Trophoblast cell (in vitro differentiated cells and primary cell): Measurements from ENCODE around the gene MTFMT.

ENCODE experiments used
- DNase-seq, 2 donors: peaks; one replicate each; pipeline ENCODE4 v3.0.0-alpha.2; 2016
- H2AFZ ChIP-seq: 2 replicates; pipeline ENCODE4 v1.6.1; 2013; ENCODE audit warnings: low read length, moderate library complexity, mild to moderate bottlenecking; ENCODE audit not compliant: insufficient read depth, poor library complexity
- H2AK5ac ChIP-seq: 2 replicates; pipeline ENCODE4 v1.6.1; 2013; ENCODE audit warnings: mild to moderate bottlenecking, low read length
- H2BK120ac ChIP-seq: 2 replicates; pipeline ENCODE4 v1.6.1; 2013; ENCODE audit warnings: low read length, mild to moderate bottlenecking, moderate library complexity; ENCODE audit not compliant: insufficient read depth, poor library complexity
- H2BK12ac ChIP-seq: 2 replicates; pipeline ENCODE4 v1.6.1; 2013; ENCODE audit warnings: mild to moderate bottlenecking, low read length, moderate library complexity
- H2BK5ac ChIP-seq: 2 replicates; pipeline ENCODE4 v1.6.1; 2013; ENCODE audit warnings: low read length, low read depth, moderate library complexity, mild to moderate bottlenecking; ENCODE audit not compliant: poor library complexity
- H3K14ac ChIP-seq: 2 replicates; pipeline ENCODE4 v1.6.1; 2013; ENCODE audit warnings: mild to moderate bottlenecking, low read length
- H3K18ac ChIP-seq: 2 replicates; pipeline ENCODE4 v1.6.1; 2013; ENCODE audit warnings: mild to moderate bottlenecking, low read length
- H3K23ac ChIP-seq: 2 replicates; pipeline ENCODE4 v1.6.1; 2013; ENCODE audit warnings: low read length
- H3K27ac ChIP-seq: 2 replicates; pipeline ENCODE4 v1.5.1; 2013; ENCODE audit warnings: low read depth, mild to moderate bottlenecking, inconsistent platforms, low read length, moderate library complexity
- H3K27me3 ChIP-seq: 2 replicates; pipeline ENCODE4 v1.6.1; 2013; ENCODE audit warnings: inconsistent platforms, mild to moderate bottlenecking, low read length, moderate library complexity; ENCODE audit not compliant: insufficient read depth
- H3K36me3 ChIP-seq, 2 experiments: 1 replicate in 1 of 2; 2 replicates in 1 of 2; pipeline ENCODE4 v1.6.1; 2013; ENCODE audit warnings: low read length in 2 of 2, mild to moderate bottlenecking in 2 of 2, moderate library complexity in 1 of 2; ENCODE audit not compliant: insufficient read depth in 2 of 2, control insufficient read depth in 1 of 2
- H3K4ac ChIP-seq: 2 replicates; pipeline ENCODE4 v1.6.1; 2013; ENCODE audit warnings: low read depth, mild to moderate bottlenecking, low read length, moderate library complexity
- H3K4me1 ChIP-seq, 2 experiments: 1 replicate in 1 of 2; 2 replicates in 1 of 2; pipeline ENCODE4 v1.6.1; 2013; ENCODE audit warnings: low read length in 2 of 2, mild to moderate bottlenecking in 2 of 2, moderate library complexity in 1 of 2; ENCODE audit not compliant: insufficient read depth in 2 of 2, control insufficient read depth in 1 of 2
- H3K4me2 ChIP-seq: 2 replicates; pipeline ENCODE4 v1.6.1; 2013; ENCODE audit warnings: inconsistent platforms, mild to moderate bottlenecking, low read length, moderate library complexity
- H3K4me3 ChIP-seq: 2 replicates; pipeline ENCODE4 v1.5.1; 2013; ENCODE audit warnings: mild to moderate bottlenecking, low read depth, low read length, inconsistent platforms
- H3K79me1 ChIP-seq: one replicate; pipeline ENCODE4 v1.6.1; 2013; ENCODE audit warnings: low read length
- H3K79me2 ChIP-seq: 2 replicates; pipeline ENCODE4 v1.6.1; 2013; ENCODE audit warnings: low read length, mild to moderate bottlenecking; ENCODE audit not compliant: control insufficient read depth, insufficient read depth, poor library complexity
- H3K9ac ChIP-seq: 2 replicates; pipeline ENCODE4 v1.6.1; 2013; ENCODE audit warnings: mild to moderate bottlenecking, low read length
- H3K9me3 ChIP-seq: 2 replicates; pipeline ENCODE4 v1.6.1; 2013; ENCODE audit warnings: low read depth, mild to moderate bottlenecking, control low read depth, inconsistent platforms, low read length; ENCODE audit not compliant: insufficient read depth
- H4K12ac ChIP-seq: 2 replicates; pipeline ENCODE4 v1.6.1; 2013; ENCODE audit warnings: low read depth, mild to moderate bottlenecking, low read length, moderate library complexity
- H4K8ac ChIP-seq: 2 replicates; pipeline ENCODE4 v1.6.1; 2013; ENCODE audit warnings: low read depth, mild to moderate bottlenecking, low read length, moderate library complexity
- H4K91ac ChIP-seq: one replicate; pipeline ENCODE4 v1.6.1; 2013; ENCODE audit warnings: low read depth, mild to moderate bottlenecking, low read length, moderate library complexity
- WGBS: extraction: QIAGEN DNeasy Blood & Tissue Kit; methylation state at CpG from one replicate; pipeline ENCODE4 v1.1.7; 2013; ENCODE audit warnings: missing lambda C conversion rate; ENCODE audit not compliant: insufficient read length, insufficient coverage; ENCODE audit errors: extremely low coverage; 5-methylcytosine and 5-hydroxymethylcytosine counted together

The MTFMT gene

DNA sequence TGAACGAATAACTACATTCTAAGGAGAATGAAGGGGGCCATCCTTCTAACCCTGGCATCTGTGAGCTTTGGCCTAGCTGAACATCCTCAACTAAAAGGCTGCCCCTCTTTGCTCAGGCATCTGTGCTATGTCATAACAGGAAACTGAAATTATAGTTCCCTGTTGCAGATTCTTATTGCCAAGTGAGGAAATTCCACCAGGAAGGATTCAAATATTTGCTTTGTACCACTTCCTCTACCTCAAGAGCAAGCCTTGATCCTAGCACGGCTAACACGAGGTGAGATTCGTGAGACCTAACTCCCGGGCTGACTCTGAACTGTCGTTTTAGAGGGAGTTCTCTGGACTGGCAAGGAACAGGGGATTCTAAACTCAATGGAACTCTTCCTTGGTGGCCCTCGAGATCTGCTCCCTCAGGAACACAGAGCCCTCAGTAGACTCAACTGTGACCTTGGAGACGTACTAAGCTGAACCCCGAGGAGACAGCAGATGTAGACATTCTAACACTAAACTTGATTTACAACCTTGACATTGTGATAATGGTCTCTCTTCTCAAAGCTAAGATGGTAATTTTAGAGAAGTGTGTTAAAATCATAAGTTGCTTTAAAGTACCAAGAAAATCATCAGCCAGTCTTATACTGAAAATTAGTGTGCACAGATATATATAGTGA lies 43.9 kb downstream of the MTFMT start:
- Histone ChIP-seq H3K9me3 (no peaks in the 10 kb centered on the region), H4K8ac (no peak overlapping the region), H3K4me2 (no peak overlapping the region), H3K9ac (no peak overlapping the region), H3K36me3 (peaks cover 6 to 10% of the 10 kb centered on the region in 2 experiments), H3K14ac (no peak overlapping the region), H2AK5ac (no peak overlapping the region), H2BK12ac (no peak overlapping the region), H3K27me3 (no peaks in the 10 kb centered on the region), H2AFZ (no peak overlapping the region), H3K79me2 (peaks cover 9% of the 10 kb centered on the region), H3K4me3 (no peak overlapping the region), H4K91ac (no peak overlapping the region), H3K79me1 (peaks cover 8% of the 10 kb centered on the region), H3K4me1 (peaks cover 0 to 3% of the 10 kb centered on the region in 2 experiments), H3K23ac (no peak overlapping the region), H3K18ac (no peak overlapping the region), H2BK5ac (no peak overlapping the region), H2BK120ac (no peak overlapping the region), H4K12ac (no peak overlapping the region), H3K4ac (no peak overlapping the region), H3K27ac (no peak overlapping the region)
- DNase-seq, result peak in 1 of 2 donors; percentile 37
- WGBS, result no CpG with 5 or more reads among the region's 9 CpGs

DNA sequence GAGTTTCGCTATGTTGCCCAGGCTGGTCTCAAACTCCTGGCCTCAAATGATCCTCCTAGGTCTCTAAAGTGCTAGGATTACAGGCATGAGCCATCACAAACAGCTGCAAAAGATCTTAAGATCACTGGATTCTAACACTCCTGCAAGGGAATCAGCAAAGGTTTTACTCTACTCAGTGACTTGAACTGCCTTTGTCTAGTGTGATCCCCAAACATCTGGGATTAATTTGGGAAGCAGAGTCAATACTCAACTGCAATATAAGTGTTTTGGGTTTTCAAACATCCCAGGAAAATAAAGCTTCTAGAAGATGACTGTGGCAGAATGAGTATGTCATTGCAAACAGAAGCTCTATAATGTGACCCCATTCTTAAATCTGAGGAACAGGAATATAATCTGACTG lies 47.0 kb downstream of the MTFMT start:
- Histone ChIP-seq H3K27me3 (no peaks in the 10 kb centered on the region), H4K91ac (no peak overlapping the region), H2AK5ac (no peak overlapping the region), H3K36me3 (peaks cover 14 to 22% of the 10 kb centered on the region in 2 experiments), H3K23ac (no peak overlapping the region), H3K4me2 (no peak overlapping the region), H3K4me1 (peaks cover 0 to 3% of the 10 kb centered on the region in 2 experiments), H4K12ac (no peak overlapping the region), H3K18ac (no peak overlapping the region), H2BK5ac (no peak overlapping the region), H3K9me3 (no peaks in the 10 kb centered on the region), H3K27ac (no peak overlapping the region), H3K79me2 (peaks cover 2% of the 10 kb centered on the region), H3K4ac (no peak overlapping the region), H3K14ac (no peak overlapping the region), H4K8ac (no peak overlapping the region), H2BK120ac (no peak overlapping the region), H3K4me3 (no peak overlapping the region), H3K9ac (no peak overlapping the region), H3K79me1 (no peaks in the 10 kb centered on the region), H2AFZ (no peak overlapping the region), H2BK12ac (no peak overlapping the region)
- no peak for DNase-seq
- WGBS, result no CpG with 5 or more reads among the region's 1 CpG

DNA sequence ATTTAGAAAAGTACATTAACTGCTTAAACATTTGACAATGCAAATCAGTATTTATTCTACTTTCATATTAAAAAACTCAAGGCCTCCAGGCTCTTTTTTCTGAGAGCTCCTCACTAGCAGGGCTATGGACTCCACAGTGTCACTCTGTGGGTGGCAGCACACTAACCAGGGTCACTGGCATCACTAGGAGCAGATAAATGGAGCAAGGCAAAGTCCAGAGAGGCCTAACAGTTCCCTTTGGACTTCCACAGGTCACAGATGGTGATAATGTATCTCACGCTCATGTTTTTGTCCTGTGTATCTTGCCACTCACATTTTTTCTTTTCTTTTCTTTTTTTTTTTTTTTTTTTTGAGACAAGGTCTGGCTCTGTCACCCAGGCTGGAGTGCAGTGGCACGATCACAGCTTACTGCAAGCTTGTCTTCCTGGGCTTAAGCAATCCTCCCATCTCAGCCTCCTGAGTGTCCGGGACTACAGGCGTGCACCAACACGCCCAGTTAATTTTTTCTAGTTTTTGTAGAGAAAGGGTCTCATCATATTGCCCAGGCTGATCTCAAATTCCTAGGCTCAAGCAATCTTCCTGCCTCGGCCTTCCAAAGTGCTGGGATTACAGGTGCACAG lies 47.5 kb downstream of the MTFMT start:
- Histone ChIP-seq H3K4ac (no peak overlapping the region), H2BK5ac (no peak overlapping the region), H4K12ac (no peak overlapping the region), H4K91ac (no peak overlapping the region), H3K79me2 (peaks cover 2% of the 10 kb centered on the region), H3K27ac (no peak overlapping the region), H3K18ac (no peak overlapping the region), H3K9ac (no peak overlapping the region), H3K4me3 (no peak overlapping the region), H3K23ac (no peak overlapping the region), H3K9me3 (no peaks in the 10 kb centered on the region), H2BK120ac (no peak overlapping the region), H2AFZ (no peak overlapping the region), H3K4me1 (peaks cover 0 to 3% of the 10 kb centered on the region in 2 experiments), H2BK12ac (no peak overlapping the region), H3K36me3 (peaks cover 20 to 27% of the 10 kb centered on the region in 2 experiments), H3K79me1 (no peaks in the 10 kb centered on the region), H4K8ac (no peak overlapping the region), H3K4me2 (no peak overlapping the region), H3K27me3 (no peaks in the 10 kb centered on the region), H2AK5ac (no peak overlapping the region), H3K14ac (no peak overlapping the region)
- WGBS, result no CpG with 5 or more reads among the region's 6 CpGs
- DNase-seq, result no peak

DNA sequence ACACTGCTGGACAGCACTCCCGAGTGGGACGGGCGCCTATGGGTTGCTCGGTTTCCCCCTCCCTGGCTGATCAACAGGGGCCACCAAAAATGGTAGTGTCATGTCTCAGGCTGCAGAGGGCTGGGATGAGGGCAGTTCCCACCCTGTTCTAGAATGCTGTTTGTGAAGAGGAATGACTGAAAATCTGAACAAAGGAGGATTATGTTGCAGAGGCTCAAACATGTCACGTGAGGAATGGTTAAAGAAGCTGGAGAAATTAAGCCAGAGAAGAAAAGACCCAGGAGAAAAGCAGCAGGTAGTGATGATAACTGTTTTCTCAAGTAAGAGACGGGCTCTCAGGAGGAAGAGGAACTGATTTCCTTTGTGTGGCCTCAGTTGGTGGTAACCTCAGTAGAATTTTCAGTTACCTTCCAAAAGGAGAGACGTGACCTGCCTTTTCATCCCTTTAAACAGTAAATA lies 50.2 kb downstream of the MTFMT start:
- Histone ChIP-seq H3K4ac (no peak overlapping the region), H4K12ac (no peak overlapping the region), H3K14ac (no peak overlapping the region), H3K4me1 (no peaks in the 10 kb centered on the region), H3K9ac (no peak overlapping the region), H3K4me3 (peak overlapping the region; percentile 25), H3K18ac (no peak overlapping the region), H3K79me2 (no peaks in the 10 kb centered on the region), H3K27me3 (no peaks in the 10 kb centered on the region), H4K91ac (no peak overlapping the region), H3K36me3 (peaks cover 27 to 30% of the 10 kb centered on the region in 2 experiments), H3K79me1 (no peaks in the 10 kb centered on the region), H3K4me2 (no peak overlapping the region), H2AK5ac (no peak overlapping the region), H2BK12ac (no peak overlapping the region), H2BK5ac (no peak overlapping the region), H2BK120ac (no peak overlapping the region), H3K9me3 (no peaks in the 10 kb centered on the region), H3K27ac (no peak overlapping the region), H4K8ac (no peak overlapping the region), H2AFZ (no peak overlapping the region), H3K23ac (no peak overlapping the region)
- no CpG with 5 or more reads among the region's 7 CpGs for WGBS
- no peak for DNase-seq
